D721Med (cell line): ENCODE measurements around the gene GFRA3.
"Not testable (repeated sequence)": the region's sequence is repeated elsewhere in the genome, so short reads cannot be mapped to it uniquely, and the experiment has no call there.

ENCODE experiments used
- DNase-seq: peaks from one replicate; pipeline ENCODE4 v3.0.0; 2011; ENCODE audit warnings: low spot score; ENCODE audit not compliant: insufficient read length
- FAIRE-seq: peaks from 2 replicates; lab custom pipeline; 2011; peaks lifted over from hg19 to GRCh38; lab: Jason Lieb, UNC
- CTCF ChIP-seq: IDR thresholded peaks from 2 replicates; pipeline ENCODE4 v1.5.1; 2012; ENCODE audit warnings: mild to moderate bottlenecking, control low read depth; ENCODE audit not compliant: insufficient read depth; ENCODE audit errors: missing control alignments

The GFRA3 gene

GRCh38 chr5:138272681-138273080 is 1.7 kb downstream of the GFRA3 start:
- TF ChIP-seq CTCF = no peak
- DNase-seq (no peak), FAIRE-seq (no peak)

- FAIRE-seq = no peak
- TF ChIP-seq CTCF = no peak
- no peak for DNase-seq
Observed at GRCh38 chr5:138271281-138271680, 3.1 kb downstream of the GFRA3 start.

- FAIRE-seq = no peak
- TF ChIP-seq CTCF = no peak
- no peak for DNase-seq
Observed at GRCh38 chr5:138264183-138264582, 10.2 kb downstream of the GFRA3 start.

- FAIRE-seq (no peak), DNase-seq (no peak)
- TF ChIP-seq CTCF = no peak
Observed at GRCh38 chr5:138263581-138263980, 10.8 kb downstream of the GFRA3 start.

GRCh38 chr5:138258704-138259292 is 15.6 kb downstream of the GFRA3 start:
- no peak for TF ChIP-seq CTCF
- no peak for DNase-seq
- no peak for FAIRE-seq

- FAIRE-seq = no peak
- no peak for TF ChIP-seq CTCF
Observed at GRCh38 chr5:138257583-138257982, 16.8 kb downstream of the GFRA3 start.

GRCh38 chr5:138252944-138253343 is 21.5 kb downstream of the GFRA3 start:
- DNase-seq = no peak
- no peak for FAIRE-seq
- TF ChIP-seq CTCF = no peak

More at GRCh38 chr5:138257583-138257982, 16.8 kb downstream of the GFRA3 start:
- DNase-seq = no peak

GRCh38 chr5:138247800-138248199 is 26.6 kb downstream of the GFRA3 start:
- DNase-seq, FAIRE-seq: not testable (repeated sequence)
